HUES48 (cell line): Measurements from ENCODE around the gene TCF7L2.
A peak's percentile ranks its signal among the peaks of the same experiment; 100 is the strongest.
"Not testable (repeated sequence)": the region's sequence is repeated elsewhere in the genome, so short reads cannot be mapped to it uniquely, and the experiment has no call there.

Experiments
- H3K27ac ChIP-seq: one replicate; pipeline ENCODE4 v1.7.0; 2013; ENCODE audit warnings: low read depth, low read length, inconsistent platforms
- H3K27me3 ChIP-seq: 2 replicates; pipeline ENCODE4 v1.6.1; 2013; ENCODE audit warnings: mild to moderate bottlenecking, low read length; ENCODE audit not compliant: control insufficient read depth, insufficient read depth
- H3K36me3 ChIP-seq: 2 replicates; pipeline ENCODE4 v1.6.1; 2013; ENCODE audit warnings: low read length; ENCODE audit not compliant: control insufficient read depth, insufficient read depth
- H3K4me1 ChIP-seq: 2 replicates; pipeline ENCODE4 v1.6.1; 2013; ENCODE audit warnings: mild to moderate bottlenecking, low read length; ENCODE audit not compliant: control insufficient read depth, insufficient read depth
- H3K4me3 ChIP-seq: 2 replicates; pipeline ENCODE4 v1.5.1; 2013; ENCODE audit warnings: mild to moderate bottlenecking, low read depth, low read length
- H3K9ac ChIP-seq: 2 replicates; pipeline ENCODE4 v1.6.1; 2013; ENCODE audit warnings: mild to moderate bottlenecking, low read depth, low read length, moderate library complexity
- H3K9me3 ChIP-seq: 2 replicates; pipeline ENCODE4 v1.6.1; 2013; ENCODE audit warnings: low read length; ENCODE audit not compliant: control insufficient read depth, insufficient read depth

Gene TCF7L2

DNA sequence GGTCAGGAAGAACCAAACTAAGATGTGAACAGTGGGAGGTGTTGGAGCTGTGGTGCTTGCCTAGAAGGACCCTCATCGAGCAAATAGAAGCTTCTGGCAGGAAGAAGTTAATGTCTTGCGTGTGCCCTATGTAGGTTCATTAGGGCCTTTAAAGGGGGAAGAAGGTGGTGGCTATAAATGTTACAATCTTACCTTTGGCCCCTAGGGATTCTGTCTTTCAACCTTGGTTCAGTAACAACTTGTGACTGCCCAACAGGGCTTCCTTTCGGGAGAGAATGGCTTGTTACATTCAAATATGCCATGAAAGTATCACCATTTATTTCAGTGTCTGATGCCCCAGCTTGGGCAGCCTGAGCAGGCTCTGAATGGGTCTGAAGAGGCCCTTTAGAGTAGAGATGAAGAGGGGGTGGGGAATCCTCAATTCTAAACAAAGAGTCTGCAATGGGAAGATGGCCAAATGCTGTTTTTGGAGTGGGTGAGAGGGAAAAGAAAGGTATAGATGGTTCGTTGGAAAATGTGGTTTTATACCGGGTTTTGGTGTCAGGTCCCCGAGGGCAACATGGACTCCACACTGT lies 108.0 kb downstream of the TCF7L2 start:
- peak overlapping the region; percentile 81 for H3K27ac ChIP-seq
- H3K27me3 ChIP-seq, result no peaks in the 10 kb centered on the region
- no peaks in the 10 kb centered on the region for H3K9me3 ChIP-seq
- H3K36me3 ChIP-seq, result peaks cover 6% of the 10 kb centered on the region; the same call in 1 of the 2 replicates
- H3K4me3 ChIP-seq, result no peak overlapping the region
- peaks cover 95% of the 10 kb centered on the region for H3K4me1 ChIP-seq
- H3K9ac ChIP-seq, result peak overlapping the region; percentile 5; the same call in 1 of the 2 replicates

DNA sequence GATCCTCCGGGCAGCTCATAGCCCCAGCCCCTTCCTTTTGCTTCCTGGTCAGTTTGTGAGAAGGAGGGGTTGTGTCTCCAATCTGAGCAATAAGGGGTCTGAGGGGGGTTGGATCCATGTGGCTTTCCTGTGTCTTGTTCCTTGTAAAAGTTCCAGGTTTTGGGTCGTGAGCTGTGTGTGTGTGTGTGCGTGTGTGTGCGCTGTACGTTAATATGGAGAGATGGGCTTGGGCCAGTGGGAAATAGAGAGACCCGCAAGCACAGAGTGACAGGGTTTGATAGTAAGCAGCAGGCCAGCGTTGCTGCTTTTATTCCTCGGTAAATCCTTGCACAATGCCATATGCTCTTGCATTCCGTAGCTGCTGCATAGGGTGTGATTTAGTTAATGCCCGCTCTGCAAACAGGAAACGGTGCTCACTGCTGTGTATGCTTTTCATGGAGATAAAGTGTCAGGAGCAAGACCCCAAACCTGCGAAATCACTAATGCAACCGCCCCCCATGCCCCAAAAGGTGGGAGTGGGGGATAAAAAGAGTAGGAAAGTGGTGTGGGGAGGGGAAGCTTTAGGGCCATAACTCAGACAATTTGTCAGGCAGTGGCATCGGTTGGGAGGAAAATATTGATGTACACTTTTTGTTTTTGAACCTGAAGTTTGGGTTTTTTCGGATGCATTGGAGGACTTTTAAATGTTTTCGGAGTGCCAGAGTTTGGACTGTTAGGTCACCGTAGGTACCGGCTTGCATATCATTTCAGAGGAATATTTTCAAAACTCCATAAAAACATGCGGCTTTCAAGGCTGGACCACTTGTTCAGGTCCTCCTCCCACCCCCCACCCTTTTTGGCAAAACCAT lies 108.7 kb downstream of the TCF7L2 start:
- Histone ChIP-seq H3K4me3 (no peak overlapping the region), H3K9ac (peak overlapping the region; percentile 5; the same call in 1 of the 2 replicates)

DNA sequence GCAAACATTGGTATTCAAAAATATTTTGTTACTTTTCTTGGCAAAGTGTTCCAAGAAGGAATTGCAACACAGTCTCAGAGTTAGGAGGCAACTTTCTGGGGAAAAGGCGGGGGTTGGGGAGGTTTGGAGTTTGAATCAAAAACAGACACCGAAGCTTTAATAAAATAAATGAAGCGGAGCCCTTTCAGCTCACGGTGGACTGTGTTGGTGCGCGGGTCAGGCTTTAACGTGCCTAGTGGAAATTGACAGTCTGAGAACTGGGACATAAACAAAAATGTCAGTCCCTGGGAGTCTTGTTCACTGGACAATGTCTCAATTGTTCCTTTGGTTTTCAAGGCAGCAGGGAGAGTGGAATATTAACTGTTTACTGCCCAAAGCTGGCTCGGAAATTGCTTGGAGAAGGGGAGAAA lies 109.3 kb downstream of the TCF7L2 start:
- Histone ChIP-seq H3K4me1 (peaks cover 95% of the 10 kb centered on the region), H3K27ac (peak overlapping the region; percentile 81)

More for the DNA sequence above, 108.7 kb downstream of the TCF7L2 start:
- Histone ChIP-seq H3K27ac (peak overlapping the region; percentile 81), H3K9me3 (no peaks in the 10 kb centered on the region), H3K4me1 (peaks cover 95% of the 10 kb centered on the region), H3K27me3 (no peaks in the 10 kb centered on the region), H3K36me3 (peaks cover 6% of the 10 kb centered on the region; the same call in 1 of the 2 replicates)

DNA sequence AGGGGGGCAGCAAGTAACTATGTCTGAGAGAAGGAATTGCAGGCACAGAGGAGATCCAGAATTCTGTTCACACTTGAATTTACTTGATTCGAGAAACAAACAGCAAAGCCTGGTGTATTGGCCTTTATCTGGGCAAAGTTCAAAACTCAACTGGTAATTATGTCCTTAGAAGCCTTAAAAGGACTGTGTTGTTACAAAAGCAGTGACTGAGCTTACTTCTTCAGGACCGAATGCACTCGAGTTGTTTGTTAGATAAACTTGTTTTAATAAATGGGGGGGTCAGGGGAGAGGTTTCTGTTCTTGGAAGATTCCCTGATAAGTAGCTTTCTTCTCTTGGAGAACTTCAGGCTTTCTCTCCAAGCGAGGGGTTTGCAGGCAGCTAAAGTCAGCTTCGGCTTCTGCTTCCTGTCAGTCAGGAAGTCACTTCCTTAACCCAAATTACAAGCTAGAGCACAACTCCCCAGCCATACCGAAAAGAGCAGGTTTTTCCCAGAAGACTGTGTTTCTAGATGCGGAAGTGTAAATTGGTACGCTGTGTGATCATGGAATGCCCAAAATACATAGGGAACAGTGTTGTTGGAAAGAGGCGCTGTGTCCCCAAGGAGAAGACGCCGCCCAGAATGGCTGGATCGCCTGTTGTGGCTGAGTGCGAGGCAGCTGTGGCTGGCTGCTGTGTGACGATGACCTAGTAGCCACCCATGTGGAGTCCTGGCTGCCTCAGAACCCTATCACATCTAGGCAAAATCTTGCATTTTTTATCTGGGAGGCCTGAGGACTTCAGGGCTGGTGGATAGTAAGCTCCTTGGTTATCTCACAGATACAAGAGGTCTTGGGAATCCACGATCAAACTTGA lies 110.4 kb downstream of the TCF7L2 start:
- Histone ChIP-seq H3K4me1 (peaks cover 88% of the 10 kb centered on the region), H3K4me3 (no peak overlapping the region), H3K9me3 (no peaks in the 10 kb centered on the region), H3K27me3 (no peaks in the 10 kb centered on the region), H3K36me3 (peaks cover 6% of the 10 kb centered on the region), H3K27ac (peak overlapping the region; percentile 81), H3K9ac (no peak overlapping the region)

More for the DNA sequence above, 109.3 kb downstream of the TCF7L2 start:
- Histone ChIP-seq H3K9ac (no peak overlapping the region), H3K36me3 (peaks cover 6% of the 10 kb centered on the region; the same call in 1 of the 2 replicates), H3K27me3 (no peaks in the 10 kb centered on the region), H3K4me3 (peak overlapping the region; percentile 18; the same call in 1 of the 2 replicates), H3K9me3 (no peaks in the 10 kb centered on the region)

- peaks cover 82% of the 10 kb centered on the region for H3K4me1 ChIP-seq
- H3K9ac ChIP-seq, result no peak overlapping the region
- H3K4me3 ChIP-seq, result no peak overlapping the region
- no peaks in the 10 kb centered on the region for H3K9me3 ChIP-seq
- H3K27ac ChIP-seq, result peak overlapping the region; percentile 81
- no peaks in the 10 kb centered on the region for H3K27me3 ChIP-seq
- H3K36me3 ChIP-seq, result peaks cover 6% of the 10 kb centered on the region
These were observed 111.0 kb downstream of the TCF7L2 start for GRCh38 chr10:113061054-113061430.

GRCh38 chr10:113061557-113061956 lies 111.5 kb downstream of the TCF7L2 start:
- Histone ChIP-seq H3K9ac (no peak overlapping the region), H3K9me3 (no peaks in the 10 kb centered on the region), H3K27me3 (no peaks in the 10 kb centered on the region), H3K36me3 (peaks cover 7% of the 10 kb centered on the region), H3K4me1 (peaks cover 77% of the 10 kb centered on the region), H3K4me3 (no peak overlapping the region), H3K27ac (no peak overlapping the region)

DNA sequence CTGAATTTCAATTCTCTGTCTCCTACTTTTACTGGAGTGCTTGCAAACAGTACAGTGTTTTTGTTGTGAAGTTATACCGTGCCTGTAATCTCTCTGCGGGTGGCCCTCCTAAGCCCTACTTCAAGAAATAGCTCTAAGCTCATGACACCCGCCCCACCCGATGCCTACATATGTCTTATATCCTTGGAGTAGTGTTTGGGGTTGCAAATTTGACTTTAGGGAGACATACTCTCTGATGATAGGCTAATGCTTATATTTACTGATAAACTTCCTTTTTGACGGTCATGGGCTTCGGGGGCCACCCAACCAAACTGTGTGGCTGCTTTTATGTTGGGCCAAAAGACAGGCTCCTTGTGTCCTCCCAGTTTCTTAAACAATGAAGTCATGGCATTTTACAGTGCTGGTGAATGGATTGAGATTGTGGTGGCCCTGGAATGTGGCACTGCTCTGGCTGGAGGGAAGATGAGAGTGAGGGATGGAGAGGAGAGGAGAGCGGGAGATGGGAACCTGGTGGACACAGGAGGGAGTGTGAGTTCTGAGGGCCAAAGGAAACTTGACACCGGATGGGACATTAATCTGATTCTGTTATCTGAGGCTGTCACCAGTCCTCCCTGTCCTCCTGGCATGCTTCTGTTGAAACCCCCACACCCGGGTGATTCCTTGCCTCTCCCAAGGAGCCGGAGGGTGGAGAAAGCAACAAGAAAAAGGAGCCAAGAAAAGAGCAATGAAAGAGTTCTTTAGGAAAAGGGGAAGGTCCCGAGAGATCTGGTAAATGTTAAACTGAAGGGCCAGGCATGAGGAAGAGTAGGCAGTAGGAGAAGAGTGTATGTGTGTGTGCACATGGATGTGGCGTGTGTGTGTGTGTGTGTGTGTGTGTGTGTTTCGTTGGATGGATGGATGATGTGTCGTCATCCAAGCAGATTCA lies 113.3 kb downstream of the TCF7L2 start:
- H3K27ac ChIP-seq, result peak overlapping the region; percentile 62

DNA sequence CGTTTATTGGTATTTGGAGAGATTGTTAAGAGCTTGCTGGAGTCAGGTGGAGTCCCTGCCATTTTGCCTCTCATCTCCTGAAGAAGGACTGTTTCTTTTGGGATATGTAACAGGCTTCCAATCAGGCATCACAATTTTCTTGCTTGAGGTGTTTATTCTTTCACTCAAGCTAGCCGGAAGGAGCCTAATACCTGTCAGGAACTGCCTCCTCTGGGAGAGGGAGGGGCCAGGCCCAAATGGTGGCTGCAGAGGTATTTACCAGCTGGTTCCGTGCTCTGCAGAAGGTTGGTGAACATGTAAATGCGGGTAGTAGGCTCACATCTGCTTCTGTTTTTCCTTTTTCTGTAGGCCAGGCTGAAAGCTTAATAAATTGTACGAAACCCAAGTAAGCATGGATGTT lies 114.0 kb downstream of the TCF7L2 start:
- no peaks in the 10 kb centered on the region for H3K27me3 ChIP-seq
- peak overlapping the region; percentile 53 for H3K27ac ChIP-seq
- peaks cover 52% of the 10 kb centered on the region for H3K4me1 ChIP-seq
- H3K4me3 ChIP-seq, result no peak overlapping the region
- H3K9ac ChIP-seq, result no peak overlapping the region
- no peaks in the 10 kb centered on the region for H3K9me3 ChIP-seq
- peaks cover 25% of the 10 kb centered on the region for H3K36me3 ChIP-seq

More for the DNA sequence above, 113.3 kb downstream of the TCF7L2 start:
- Histone ChIP-seq H3K9ac (no peak overlapping the region), H3K4me3 (no peak overlapping the region), H3K4me1 (peaks cover 59% of the 10 kb centered on the region), H3K36me3 (peaks cover 18% of the 10 kb centered on the region), H3K9me3 (no peaks in the 10 kb centered on the region), H3K27me3 (no peaks in the 10 kb centered on the region)

GRCh38 chr10:113066120-113066519 lies 116.1 kb downstream of the TCF7L2 start:
- H3K27ac ChIP-seq, H3K9ac ChIP-seq, H3K9me3 ChIP-seq, H3K27me3 ChIP-seq, H3K4me3 ChIP-seq: not testable (repeated sequence)
- Histone ChIP-seq H3K4me1 (peaks cover 31% of the 10 kb centered on the region), H3K36me3 (peaks cover 33% of the 10 kb centered on the region)
